Astrocyte of the cerebellum (primary cell): ENCODE data around the gene MRO.

Experiments
- DNase-seq: peaks from one replicate; pipeline ENCODE4 v3.0.0-alpha.2; 2011; ENCODE audit warnings: low read depth
- H3K4me3 ChIP-seq: 2 replicates; pipeline ENCODE4 v1.5.1; 2011; ENCODE audit warnings: mild to moderate bottlenecking, low read depth, low read length, moderate library complexity
- CTCF ChIP-seq: IDR thresholded peaks from 2 replicates; pipeline ENCODE4 v1.5.1; 2012; ENCODE audit warnings: low read length, low read depth, moderate library complexity, mild to moderate bottlenecking; ENCODE audit errors: missing control alignments
- in situ Hi-C: cut with HindIII; loops from 2 replicates; pipeline ENCODE4 v1.10.0; 2017; ENCODE audit warnings: low sequenced_read_pairs

The MRO gene

GRCh38 chr18:50745945-50746344, 73.9 kb downstream of the MRO start:
- DNase-seq, result no peak
- H3K4me3 ChIP-seq, result no peak overlapping the region
- in situ Hi-C loops, result no loop called here
- TF ChIP-seq CTCF, result no peak
